Measurements from ENCODE around the gene IL22RA1.

Gene IL22RA1

GRCh38 chr1:24165500-24165899 lies 22.6 kb upstream of the IL22RA1 start:
- DNase-seq: no peak

DNA sequence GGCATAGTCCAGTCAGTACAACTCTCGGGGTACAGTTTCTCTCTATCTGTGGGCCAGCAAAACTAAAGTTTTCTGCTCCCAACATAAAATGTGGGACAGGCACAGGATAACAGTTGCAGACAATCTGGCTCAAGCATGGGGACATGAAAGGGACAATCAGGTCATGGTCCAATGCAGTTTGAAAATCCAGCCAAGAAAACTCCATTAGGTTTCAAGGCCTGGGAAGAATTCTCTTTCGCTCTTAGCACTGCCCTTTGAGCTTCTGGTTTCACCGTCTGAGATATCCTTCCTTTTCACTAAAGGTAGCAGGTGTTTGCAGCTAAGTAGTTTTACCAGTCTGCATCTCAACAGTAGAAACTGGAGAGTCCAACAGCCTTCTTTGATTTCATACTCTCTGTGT lies 21.1 kb upstream of the IL22RA1 start:
- DNase-seq: no peak

GRCh38 chr1:24162201-24162600 lies 19.3 kb upstream of the IL22RA1 start:
- no peak for DNase-seq

DNA sequence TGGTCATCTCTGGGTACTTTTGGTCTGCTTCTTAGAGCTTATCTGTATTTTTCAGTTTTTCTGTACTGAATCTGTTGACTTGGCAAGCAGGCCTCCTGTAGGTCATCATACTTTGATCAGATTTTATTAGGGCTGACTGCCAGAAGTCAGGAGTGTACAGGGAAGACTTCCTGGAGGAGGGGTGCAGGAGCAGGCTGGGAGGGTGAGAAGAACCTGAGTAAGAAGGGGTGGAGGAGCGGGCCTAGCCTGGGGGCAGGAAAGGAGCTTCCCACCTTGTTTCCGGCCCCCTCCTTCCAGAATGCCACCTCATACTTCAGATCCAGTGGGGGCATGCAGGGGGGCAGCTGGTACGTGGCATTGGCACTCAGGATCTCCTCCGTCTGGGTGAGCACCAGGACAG lies 18.3 kb upstream of the IL22RA1 start:
- DNase-seq: no peak

DNA sequence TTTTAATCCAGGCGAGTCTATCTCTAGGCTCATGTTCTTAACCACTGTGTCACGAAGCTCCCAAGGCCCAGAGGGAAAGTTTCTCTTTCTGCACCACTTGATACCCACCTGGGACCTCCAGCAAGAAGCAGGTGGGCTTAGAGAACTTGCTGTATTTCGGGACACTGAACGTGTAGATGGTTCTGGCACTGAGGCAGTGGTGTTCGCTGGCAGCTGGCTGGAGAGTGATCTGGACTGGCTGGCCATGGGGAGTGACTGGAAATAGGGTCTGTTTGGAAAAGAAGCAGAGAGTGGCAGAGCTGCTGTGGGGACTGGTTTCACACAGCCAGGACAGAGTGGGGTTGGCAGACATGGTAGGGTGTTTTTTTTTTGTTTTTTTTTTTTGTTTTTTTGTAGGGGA lies 16.4 kb upstream of the IL22RA1 start:
- DNase-seq: no peak

DNA sequence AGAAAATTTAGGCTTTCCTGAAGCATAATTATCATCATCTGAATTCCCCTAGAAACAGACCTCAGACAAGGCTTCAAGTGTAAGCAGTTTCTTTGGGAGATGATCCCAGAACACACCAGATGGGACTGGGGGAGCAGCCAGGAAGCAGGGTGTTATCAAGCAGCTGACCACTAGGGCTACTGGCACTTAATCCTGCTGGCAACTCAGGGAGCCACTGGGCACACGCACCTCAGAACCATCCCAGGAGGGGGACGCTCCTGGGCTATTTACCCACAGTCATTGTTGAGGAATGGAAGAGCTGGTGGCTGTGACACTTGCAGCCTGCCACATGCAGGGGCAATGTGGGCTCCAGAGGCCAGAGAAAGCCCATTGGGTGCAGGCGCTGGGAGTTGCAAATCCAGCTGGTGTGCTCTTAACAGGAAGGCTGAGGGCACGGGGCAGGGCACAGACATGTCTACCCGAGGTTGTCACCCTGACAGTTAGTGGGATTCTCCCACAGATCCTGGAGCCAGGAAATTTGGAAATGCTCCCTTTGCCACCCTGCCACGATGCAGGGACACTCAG lies 15.1 kb upstream of the IL22RA1 start:
- no peak for DNase-seq

GRCh38 chr1:24156542-24157260 lies 13.8 kb upstream of the IL22RA1 start:
- no peak for DNase-seq

DNA sequence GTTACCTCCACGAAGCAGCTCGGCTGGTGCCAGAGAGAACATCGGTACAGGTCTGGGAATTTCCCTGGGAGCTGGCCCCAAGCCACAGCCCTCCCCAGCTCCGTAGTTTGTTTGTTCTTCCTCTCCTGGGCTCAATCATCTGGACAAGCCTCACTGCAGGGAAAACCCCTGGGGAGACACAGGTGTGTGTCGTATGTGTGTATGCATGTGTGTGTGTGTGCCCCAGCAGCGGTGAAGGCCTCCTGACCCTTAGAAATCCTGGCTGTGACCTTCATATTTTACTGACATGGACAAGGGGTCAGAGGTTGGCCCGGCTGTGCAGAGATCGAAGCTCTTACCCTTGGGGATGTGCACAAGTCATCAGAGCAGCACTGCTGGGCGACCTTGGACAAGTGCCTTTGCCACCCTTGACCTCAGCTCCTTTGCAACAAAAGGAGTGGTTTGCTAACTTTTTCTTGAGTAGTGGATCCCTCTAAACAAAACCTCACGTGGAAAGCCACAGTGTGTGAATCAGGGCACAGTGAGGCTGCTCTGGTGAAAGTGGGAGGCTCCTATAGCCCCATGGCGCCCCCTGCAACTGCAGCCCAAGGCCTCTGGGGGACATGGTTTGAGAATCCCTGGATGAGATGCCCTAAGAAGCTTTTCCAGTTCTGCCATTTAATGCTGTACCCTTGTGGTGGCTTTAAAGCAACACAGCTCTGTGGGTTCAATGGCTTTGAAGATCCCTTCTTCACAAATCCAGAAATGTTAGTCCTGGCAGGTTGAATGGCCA lies 12.3 kb upstream of the IL22RA1 start:
- no peak for DNase-seq

DNA sequence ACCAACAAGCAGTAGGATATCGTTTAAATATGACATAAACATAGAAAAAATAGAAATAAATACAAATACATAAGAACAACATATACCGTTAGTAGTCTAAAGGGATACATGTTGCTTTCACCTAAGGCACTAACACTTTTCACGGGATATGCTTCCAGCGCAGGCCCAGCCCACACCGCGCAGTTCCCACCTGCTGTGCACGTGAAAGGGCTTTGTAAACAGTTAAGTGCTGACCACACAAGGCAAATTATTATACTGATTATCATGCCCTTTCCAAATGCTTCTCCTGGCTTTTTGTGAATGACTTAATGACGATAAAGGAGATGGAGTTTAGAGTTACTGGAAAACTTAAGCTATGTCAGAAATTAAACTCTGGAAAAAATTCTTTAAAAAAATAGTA lies 11.3 kb upstream of the IL22RA1 start:
- DNase-seq: no peak

DNA sequence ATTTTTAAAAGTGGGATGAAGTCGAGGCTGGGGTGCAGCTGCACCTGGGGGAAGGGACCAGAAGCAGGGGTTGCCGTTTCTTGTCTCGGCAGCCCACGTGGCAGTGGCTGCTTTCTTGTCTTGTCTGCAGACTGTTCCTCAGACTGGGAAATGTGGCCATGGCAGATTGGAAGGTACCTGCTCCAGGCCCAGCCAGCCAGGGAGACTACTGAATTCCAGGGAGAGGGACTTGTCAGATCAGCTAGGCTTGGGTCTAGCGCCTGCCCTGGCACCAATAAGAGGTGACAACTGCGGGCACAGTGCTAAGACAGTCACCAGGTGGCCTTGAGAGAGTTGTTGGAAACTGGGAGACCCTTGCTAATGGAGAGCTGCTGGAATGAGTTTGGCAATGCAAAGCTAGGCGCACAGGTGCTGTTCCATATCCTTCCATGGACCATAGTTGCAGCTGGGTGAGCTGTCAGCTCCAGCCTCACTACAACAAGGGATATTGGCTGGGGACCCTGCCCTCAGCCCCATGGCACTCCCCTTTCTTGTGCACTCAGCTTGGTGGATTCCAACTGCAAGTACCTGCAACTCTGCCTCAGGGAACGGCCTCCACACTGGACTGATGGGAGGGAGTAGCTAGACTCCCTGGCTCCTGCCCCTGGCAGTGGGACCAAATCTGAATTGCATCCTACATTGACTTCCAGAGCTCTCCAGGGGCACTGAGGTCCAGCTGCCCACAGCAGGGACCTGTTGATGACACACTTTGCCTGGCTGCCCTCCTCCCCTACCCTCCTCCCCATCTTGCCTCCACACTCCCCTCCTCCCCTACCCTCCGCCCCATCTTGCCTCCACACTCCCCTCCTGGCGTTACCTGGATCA lies 9.9 kb upstream of the IL22RA1 start:
- no peak for DNase-seq

DNA sequence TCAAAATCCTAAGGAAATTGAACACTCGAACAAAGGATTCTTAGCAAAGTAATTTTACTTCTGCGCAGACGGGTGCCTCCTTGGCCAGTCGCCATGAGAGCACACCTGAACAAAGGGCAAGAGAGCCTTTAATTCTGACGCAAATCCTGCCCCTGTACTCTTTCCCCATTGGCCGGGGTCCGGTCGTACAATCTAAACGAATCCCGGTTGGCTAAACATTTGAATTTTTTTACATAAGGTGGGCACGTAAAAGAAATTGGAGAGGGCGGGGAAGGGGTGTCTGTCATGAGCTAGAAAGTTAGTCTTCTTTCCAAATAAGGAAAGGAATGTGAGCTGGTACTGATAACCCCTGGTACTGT lies 8.2 kb upstream of the IL22RA1 start:
- no peak for DNase-seq

DNA sequence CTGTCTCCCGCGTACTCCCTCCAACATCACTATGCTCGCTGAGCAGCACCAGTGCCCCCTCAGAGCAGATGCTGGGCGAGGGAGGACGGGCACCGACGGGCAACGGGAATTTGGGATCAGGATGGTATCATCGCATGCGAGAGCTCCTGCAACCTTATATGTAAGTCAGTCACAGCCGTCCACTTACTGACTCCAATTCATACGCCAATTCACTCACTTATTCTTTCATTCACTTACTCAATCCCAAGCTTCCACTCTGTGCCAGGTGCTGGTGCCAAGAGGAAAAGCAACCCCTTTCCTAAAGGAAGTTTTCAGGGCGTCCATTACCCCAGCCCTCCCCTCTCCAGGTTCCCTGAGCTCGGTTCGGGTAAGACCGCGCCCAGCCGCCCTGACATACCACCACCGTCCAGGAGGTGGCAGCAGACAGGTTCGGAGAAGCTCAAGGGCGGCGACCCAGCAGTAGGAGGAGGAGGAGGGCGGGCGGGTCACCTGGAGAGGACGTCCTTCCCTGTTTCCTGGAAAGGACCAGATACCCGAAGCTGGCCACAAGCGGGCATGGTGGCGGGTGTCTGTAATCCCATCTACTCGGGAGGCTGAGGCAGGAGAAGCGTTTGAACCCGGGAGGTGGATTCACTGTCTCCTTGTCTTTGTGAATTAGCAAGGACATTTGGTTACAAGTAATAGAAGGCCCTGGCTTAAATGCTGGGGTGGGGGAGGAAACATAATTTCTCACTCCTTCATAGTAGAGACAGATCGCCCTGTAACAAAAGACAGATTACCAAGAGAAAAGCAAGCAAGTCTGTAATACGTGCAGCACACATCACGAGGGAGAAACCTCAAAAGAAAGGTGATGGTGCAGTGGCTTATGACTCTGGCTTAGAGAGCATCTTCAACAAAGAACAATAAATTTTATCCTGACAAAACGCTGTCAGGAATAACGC lies 7.6 kb upstream of the IL22RA1 start:
- peak; percentile 73 for DNase-seq

DNA sequence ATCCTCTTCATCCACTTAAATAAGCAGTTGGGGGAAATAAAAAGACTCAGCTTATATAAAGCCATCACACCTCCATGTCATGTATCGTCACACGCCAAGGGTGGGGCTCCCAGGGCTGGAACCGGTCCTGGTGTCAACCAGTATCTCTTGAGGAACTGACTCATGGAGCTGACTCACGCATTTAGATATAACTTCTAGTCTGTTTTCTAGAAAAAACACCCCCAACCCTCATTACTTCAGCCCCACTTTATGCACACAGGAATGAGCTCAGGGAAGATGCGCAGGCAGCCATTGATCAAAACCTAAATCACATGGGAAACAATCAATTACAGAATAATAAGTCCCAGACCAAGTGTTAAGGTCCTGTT lies 6.9 kb upstream of the IL22RA1 start:
- peak; percentile 85 for DNase-seq

GRCh38 chr1:24147816-24148215 lies 4.9 kb upstream of the IL22RA1 start:
- no peak for DNase-seq

- no peak for DNase-seq
These were observed 4.3 kb upstream of the IL22RA1 start for GRCh38 chr1:24147194-24147593.

- no peak for DNase-seq
These were observed 1.5 kb downstream of the IL22RA1 start for GRCh38 chr1:24141311-24141997.

- DNase-seq: no peak
These were observed 2.2 kb downstream of the IL22RA1 start for GRCh38 chr1:24140741-24141181.

DNA sequence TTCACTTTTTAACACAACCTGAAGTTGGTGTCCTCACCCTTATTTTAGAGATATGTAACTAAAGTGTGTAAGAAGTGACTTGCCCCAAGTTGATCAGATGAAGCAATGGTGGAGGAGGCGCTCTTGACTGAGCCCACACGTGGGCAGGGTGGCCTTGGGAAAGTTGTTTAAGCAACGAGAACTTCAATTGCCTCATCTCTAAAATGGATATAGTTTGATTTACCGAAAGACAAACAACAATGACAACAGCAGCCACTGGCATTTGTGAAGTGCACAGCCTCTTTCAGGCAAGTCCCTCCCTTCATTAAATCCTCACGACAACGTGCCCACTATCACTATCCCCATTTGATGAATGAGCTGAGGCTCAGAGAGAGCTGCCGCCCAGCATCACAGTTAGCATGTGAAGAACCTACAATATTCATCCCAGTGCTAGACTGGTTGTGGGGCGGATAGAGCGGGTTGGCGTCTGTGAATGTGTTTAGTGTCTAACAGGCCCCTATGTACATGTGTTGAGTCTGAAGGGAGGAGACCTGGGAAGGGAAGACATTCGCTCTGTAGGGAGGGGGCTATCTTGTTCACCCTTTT lies 3.0 kb downstream of the IL22RA1 start:
- DNase-seq: no peak

DNA sequence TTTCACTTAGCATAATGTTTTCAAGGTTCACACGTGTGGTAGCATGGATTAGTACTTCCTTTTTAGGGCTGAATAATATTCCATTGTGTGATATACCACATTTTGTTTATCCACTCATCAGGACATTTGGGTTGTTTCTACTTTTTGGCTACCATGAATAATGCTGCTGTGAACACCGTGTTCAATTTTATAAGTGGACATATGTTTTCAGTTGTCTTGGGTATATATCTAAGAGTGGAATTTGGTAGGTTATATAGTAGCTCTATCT lies 3.8 kb downstream of the IL22RA1 start:
- DNase-seq: no peak

- no peak for DNase-seq
These were observed 4.3 kb downstream of the IL22RA1 start for GRCh38 chr1:24138476-24139221.

Measured in NCI-H226 (cell line).